Measurements from ENCODE around the gene AHSP.
"Not testable (repeated sequence)": the region's sequence is repeated elsewhere in the genome, so short reads cannot be mapped to it uniquely, and the experiment has no call there.

Gene AHSP

GRCh38 chr16:31531096-31531495, 3.4 kb downstream of the AHSP start:
- DNase-seq (ENCODE audit: low read depth): no peak

- DNase-seq (ENCODE audit: low read depth): no peak
Measured at GRCh38 chr16:31532120-31532519, 4.4 kb downstream of the AHSP start.

GRCh38 chr16:31532896-31533295, 5.2 kb downstream of the AHSP start:
- DNase-seq (ENCODE audit: low read depth): no peak

GRCh38 chr16:31535737-31536136, 8.0 kb downstream of the AHSP start:
- no peak for DNase-seq (ENCODE audit: low read depth)

- DNase-seq (ENCODE audit: low read depth): no peak
Measured at GRCh38 chr16:31536804-31537361, 9.2 kb downstream of the AHSP start.

- no peak for DNase-seq (ENCODE audit: low read depth)
Measured at GRCh38 chr16:31537362-31538242, 9.9 kb downstream of the AHSP start.

GRCh38 chr16:31538243-31538598, 10.5 kb downstream of the AHSP start:
- DNase-seq (ENCODE audit: low read depth): not testable (repeated sequence)

- not testable (repeated sequence) for DNase-seq (ENCODE audit: low read depth)
Measured at GRCh38 chr16:31539762-31540161, 12.1 kb downstream of the AHSP start.

- no peak for DNase-seq (ENCODE audit: low read depth)
Measured at GRCh38 chr16:31542763-31543162, 15.1 kb downstream of the AHSP start.

- DNase-seq (ENCODE audit: low read depth): no peak
Measured at GRCh38 chr16:31561426-31562233, 33.9 kb downstream of the AHSP start.

- DNase-seq (ENCODE audit: low read depth): no peak
Measured at GRCh38 chr16:31568577-31569359, 41.1 kb downstream of the AHSP start.

GRCh38 chr16:31569360-31569717, 41.6 kb downstream of the AHSP start:
- no peak for DNase-seq (ENCODE audit: low read depth)

GRCh38 chr16:31572821-31573220, 45.1 kb downstream of the AHSP start:
- DNase-seq (ENCODE audit: low read depth): no peak

GRCh38 chr16:31574159-31574558, 46.5 kb downstream of the AHSP start:
- DNase-seq (ENCODE audit: low read depth): not testable (repeated sequence)

- DNase-seq (ENCODE audit: low read depth): no peak
Measured at GRCh38 chr16:31577411-31577810, 49.7 kb downstream of the AHSP start.
